ACHN (cell line): ENCODE data around the gene PDCD4.

Experiments used
- DNase-seq: peaks from one replicate; pipeline ENCODE4 v3.0.0-alpha.2; 2015
- in situ Hi-C: cut with HindIII; loops from 2 replicates; pipeline ENCODE4 v1.10.0; 2017; ENCODE audit warnings: low sequenced_read_pairs, low pct_ligation_motif_present, low pct_unique_long_range_greater_than_20kb

The PDCD4 gene

DNA sequence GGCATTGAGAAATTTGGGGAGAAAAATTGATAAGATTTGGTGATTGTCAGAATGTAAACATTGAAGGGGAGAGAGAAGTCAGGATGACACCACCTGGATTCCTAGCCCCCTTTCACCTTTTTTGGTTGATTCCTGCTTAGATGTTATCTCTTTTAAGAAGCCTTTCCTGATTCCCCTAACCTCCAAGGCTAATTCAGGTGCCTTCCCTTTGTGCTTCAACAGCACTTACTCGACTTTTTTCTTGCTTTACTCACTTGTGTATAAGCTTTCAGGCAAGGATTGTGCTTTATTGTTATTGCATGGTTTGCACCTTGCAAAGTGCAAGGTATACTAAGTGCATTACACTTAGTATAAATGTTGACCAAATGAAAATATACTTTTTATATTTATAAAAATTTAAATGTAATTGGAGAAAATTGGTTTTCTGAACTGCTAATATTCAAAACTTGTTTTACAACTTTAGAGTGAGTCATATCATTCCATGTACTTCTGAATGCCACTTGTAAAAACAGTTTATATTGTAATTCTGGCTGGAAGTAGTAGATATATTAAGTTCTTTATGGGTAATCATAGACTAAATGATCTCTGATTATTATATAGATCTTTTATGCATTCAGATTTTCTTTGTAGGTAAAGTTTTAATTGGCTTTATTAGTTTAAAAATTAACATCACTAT is 60.9 kb downstream of the PDCD4 start:
- DNase-seq: no peak
- in situ Hi-C loops: no loop called here

DNA sequence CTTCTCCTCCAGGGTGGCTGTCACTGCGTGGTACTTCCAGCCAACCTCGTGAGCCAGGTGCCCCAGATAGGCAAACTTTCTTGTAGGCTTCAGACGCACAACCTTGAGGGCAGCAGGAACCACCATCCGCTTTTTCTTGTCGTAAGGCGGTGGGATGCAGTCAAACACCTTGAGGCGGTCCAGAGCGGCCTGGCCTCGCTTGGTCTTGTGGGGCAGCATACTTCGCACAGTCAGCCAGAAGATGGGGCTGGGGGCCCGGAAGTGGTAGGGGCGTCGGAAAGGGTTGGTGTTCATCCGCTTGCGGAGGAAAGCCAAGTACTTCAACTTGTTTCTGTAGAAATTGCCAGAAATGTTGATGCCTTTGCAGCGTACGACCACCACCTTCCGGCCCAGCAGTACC is 65.0 kb downstream of the PDCD4 start:
- in situ Hi-C loops: no loop called here
- no peak for DNase-seq

DNA sequence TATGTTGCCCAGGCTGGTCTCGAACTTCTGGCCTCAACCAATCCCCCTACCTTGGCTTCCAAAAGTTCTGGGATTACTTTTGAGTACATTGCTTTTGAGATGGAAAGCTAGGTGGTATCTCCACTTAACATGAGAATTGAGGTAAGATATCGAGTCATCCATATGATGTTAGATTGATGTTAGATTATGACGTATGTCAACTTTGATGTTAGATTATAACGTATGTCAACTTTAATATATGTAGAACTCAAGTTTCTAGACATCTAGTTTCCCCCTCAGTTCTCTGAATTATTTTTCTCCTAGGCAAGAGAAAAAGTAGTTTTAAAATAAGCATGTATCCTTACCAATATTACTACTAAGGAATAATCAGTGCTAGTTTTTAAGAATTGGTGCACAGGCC is 67.7 kb downstream of the PDCD4 start:
- no peak for DNase-seq
- in situ Hi-C loops: no loop called here

DNA sequence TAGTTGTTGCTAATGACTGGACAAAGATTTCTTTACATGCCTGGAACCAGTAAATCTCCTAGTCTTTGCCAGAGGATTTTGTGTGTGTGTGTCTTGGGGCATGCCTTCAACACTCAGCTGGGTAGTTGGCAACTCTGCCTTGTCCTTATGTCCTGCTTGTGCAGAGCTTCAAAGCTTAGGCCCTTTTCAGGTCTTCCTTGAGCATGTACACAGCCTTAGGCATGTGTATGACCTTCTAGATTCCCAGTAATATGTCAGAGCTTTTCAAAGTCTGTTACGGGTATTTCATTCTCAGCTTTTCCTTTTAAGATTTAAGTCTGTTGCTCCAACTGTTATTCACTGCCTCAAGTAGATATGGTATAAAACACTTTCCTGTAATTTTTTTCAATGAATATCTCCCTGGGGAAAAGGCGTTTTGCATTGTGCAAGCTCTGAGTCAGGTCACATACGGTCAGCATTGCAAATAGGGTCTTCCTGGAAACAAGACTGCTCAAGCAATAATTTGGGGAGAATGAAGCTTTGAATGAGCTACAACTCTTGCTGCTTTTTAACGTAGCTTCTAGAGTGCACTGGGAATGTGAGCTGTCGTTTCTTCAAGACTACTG is 73.2 kb downstream of the PDCD4 start:
- DNase-seq: no peak
- in situ Hi-C loops: no loop called here

DNA sequence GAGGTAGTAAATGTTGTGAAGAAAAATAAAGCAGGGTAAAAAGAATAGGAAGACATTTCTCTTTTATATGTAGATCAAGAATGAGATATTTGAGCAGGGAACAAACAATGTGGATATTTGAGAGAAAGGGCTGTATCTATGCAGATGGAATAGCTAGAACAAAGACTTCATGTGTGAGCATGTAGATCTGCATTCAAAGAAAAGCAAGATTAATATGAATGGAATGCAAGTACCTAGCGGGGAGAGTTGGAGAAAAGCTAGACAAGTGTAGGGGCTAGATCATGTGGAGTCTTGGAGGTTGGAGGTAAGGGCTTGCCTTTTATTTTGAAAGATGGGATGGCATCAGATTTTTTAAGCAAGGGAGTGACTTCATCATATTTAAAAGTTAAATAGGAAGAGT is 74.8 kb downstream of the PDCD4 start:
- DNase-seq: no peak
- in situ Hi-C loops: no loop called here

DNA sequence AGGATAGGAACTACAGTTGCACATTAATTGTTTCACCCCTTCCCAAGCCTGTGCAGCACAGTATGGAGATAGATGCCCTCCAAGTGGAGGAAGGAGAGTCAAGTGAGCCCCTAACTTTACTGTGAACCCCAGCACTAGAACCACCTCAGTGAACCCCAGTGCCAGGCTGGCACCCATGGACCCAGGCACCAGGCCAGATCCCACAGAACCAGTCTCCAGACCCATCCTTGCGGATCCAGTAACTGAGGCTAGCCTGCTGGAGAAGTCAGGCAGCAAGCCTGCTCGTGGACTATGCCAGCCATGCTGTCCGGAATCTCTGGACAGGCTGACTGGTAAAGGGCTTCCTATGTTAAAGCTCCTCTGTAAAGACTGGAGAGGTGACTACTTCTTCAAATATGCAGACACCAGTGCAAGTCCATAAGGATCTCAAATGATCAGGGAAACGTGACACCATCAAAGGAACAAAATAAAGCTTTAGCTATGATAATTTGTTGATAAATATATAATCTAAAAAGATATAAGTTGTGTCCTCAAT is 75.4 kb downstream of the PDCD4 start:
- DNase-seq: no peak
- in situ Hi-C loops: no loop called here
